ENCODE results near the gene PTPRM. TPM values are rescaled to one million over a fixed set of nuclear protein-coding genes. Genes with fewer than 3 reads are reported as not detected.

PTPRM gene
- total RNA-seq, 2 experiments from 2014 or later = 2.1 to 3.0 TPM

DNA sequence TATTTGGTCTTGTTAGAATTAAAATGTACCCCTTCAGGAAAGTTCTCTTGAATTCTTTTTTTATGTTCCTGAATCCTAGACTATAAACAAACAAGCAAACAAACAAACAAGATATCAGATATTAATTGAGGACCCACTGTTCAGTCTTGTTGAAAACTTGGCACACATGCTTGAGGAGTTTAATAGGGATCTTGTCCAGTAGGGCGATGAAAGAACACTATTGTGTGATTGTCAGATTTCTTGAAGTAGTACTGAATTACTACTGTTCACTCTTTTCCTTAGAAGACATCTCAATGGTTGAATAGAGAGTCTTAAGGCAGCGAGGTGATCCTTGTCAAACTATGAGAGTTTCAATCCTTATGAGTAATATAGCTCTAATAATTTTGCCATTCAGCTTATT lies 130.2 kb downstream of the PTPRM start:
- CTCF ChIA-PET = no interaction called here
- no peak for DNase-seq
- Mint-ChIP-seq H3K4me3 (no peak overlapping the region), H3K4me1 (ENCODE audit: low read depth) (no peaks in the 10 kb centered on the region), H3K27ac (no peak overlapping the region), H3K9me3 (peaks cover 3% of the 10 kb centered on the region), H3K36me3 (ENCODE audit: low read depth) (no peaks in the 10 kb centered on the region), H3K27me3 (no peaks in the 10 kb centered on the region)
- TF ChIP-seq CTCF (IDR thresholded peaks at IDR 0.05) = no peak
- ATAC-seq = no peak
- intact Hi-C loops (cut with micrococcal nuclease) = no loop called here
- POLR2A ChIA-PET = no interaction called here

DNA sequence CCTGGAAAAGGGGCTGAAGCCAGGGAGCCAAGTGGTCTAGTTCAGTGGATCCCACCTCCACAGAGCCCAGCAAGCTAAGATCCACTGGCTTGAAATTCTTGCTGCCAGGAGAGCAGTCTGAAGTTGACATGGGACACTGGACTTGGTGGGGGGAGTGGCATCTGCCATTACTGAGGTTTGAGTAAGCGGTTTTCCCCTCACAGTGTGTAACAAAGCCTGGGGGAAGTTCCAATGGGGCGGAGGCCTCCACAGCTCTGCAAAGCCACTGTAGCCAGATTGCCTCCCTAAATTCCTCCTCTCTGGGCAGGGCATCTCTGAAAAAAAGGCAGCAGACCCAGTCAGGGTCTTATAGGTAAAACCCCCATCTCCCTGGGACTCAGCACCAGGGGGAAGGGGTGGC lies 144.4 kb downstream of the PTPRM start:
- TF ChIP-seq CTCF (IDR thresholded peaks at IDR 0.05) = no peak
- ATAC-seq = no peak
- peaks cover 9% of the 10 kb centered on the region for H3K9me3 Mint-ChIP-seq
- H3K4me3 Mint-ChIP-seq = no peak overlapping the region
- H3K27ac Mint-ChIP-seq = no peak overlapping the region
- intact Hi-C loops (cut with micrococcal nuclease) = no loop called here
- ChIA-PET CTCF (no interaction called here), POLR2A (no interaction called here)
- H3K27me3 Mint-ChIP-seq = peaks cover 1% of the 10 kb centered on the region
- H3K36me3 Mint-ChIP-seq (ENCODE audit: low read depth) = no peaks in the 10 kb centered on the region
- DNase-seq = no peak
- no peaks in the 10 kb centered on the region for H3K4me1 Mint-ChIP-seq (ENCODE audit: low read depth)

DNA sequence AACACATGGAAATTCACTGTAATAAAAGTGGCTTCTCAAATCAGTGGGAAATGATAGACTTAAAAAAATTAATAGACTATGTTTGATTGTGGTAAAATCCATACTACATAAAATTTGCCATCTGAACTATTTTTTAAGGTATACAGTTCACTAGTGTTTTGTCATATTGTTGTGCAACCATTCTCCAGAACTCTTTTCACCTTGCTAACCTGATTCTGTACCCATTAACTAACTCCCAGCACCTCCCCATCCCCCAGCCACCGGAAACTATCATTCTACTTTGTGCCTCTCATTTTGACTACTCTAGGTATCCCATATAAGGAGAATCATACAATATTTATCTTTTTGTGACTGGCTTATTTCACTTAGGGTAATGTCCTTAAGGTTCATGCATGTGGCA lies 153.3 kb downstream of the PTPRM start:
- intact Hi-C loops (cut with micrococcal nuclease) = loop anchor here (10.0 kb wide), 1 partner anchor 64 kb away; no protein-coding TSS in a partner anchor
- Mint-ChIP-seq H3K4me1 (ENCODE audit: low read depth) (no peaks in the 10 kb centered on the region), H3K27ac (no peak overlapping the region), H3K27me3 (no peaks in the 10 kb centered on the region), H3K36me3 (ENCODE audit: low read depth) (no peaks in the 10 kb centered on the region), H3K9me3 (peaks cover 3% of the 10 kb centered on the region), H3K4me3 (no peak overlapping the region)
- DNase-seq (no peak), ATAC-seq (no peak)
- no peak for TF ChIP-seq CTCF (IDR thresholded peaks at IDR 0.05)
- ChIA-PET CTCF (no interaction called here), POLR2A (no interaction called here)

- DNase-seq (no peak), ATAC-seq (no peak)
- Mint-ChIP-seq H3K4me1 (ENCODE audit: low read depth) (no peaks in the 10 kb centered on the region), H3K27ac (no peak overlapping the region), H3K9me3 (peaks cover 3% of the 10 kb centered on the region), H3K4me3 (no peak overlapping the region), H3K36me3 (ENCODE audit: low read depth) (no peaks in the 10 kb centered on the region), H3K27me3 (no peaks in the 10 kb centered on the region)
- intact Hi-C loops (cut with micrococcal nuclease) = loop anchor here (10.0 kb wide), 1 partner anchor 63 kb away; no protein-coding TSS in a partner anchor
- POLR2A ChIA-PET = no interaction called here
- TF ChIP-seq CTCF (IDR thresholded peaks at IDR 0.05) = no peak
- CTCF ChIA-PET = no interaction called here
These were observed 154.4 kb downstream of the PTPRM start for GRCh38 chr18:7721532-7721931.

- CTCF ChIA-PET = no interaction called here
- Mint-ChIP-seq H3K9me3 (no peaks in the 10 kb centered on the region), H3K27me3 (no peaks in the 10 kb centered on the region), H3K36me3 (ENCODE audit: low read depth) (no peaks in the 10 kb centered on the region), H3K4me3 (no peak overlapping the region), H3K27ac (no peak overlapping the region), H3K4me1 (ENCODE audit: low read depth) (no peaks in the 10 kb centered on the region)
- ATAC-seq = no peak
- no peak for DNase-seq
- TF ChIP-seq CTCF (IDR thresholded peaks at IDR 0.05) = no peak
- intact Hi-C loops (cut with micrococcal nuclease) = loop anchor here (10.0 kb wide), 1 partner anchor 62 kb away; no protein-coding TSS in a partner anchor
- POLR2A ChIA-PET = no interaction called here
These were observed 155.8 kb downstream of the PTPRM start for GRCh38 chr18:7722955-7723354.

Measured in activated CD8-positive, alpha-beta T cell treated with anti-CD3 and anti-CD28 coated beads for 36 hours (primary cell).